Stimulated activated naive CD4-positive, alpha-beta T cell (primary cell): Measurements from ENCODE around the gene NAA16.
A peak's percentile ranks its signal among the peaks of the same experiment; 100 is the strongest.
"Not testable (repeated sequence)": the region's sequence is repeated elsewhere in the genome, so short reads cannot be mapped to it uniquely, and the experiment has no call there.

ENCODE experiments used
- DNase-seq, 6 experiments: peaks; one replicate each; lab custom pipeline; 2025; lab: John Stamatoyannopoulos, UW

Gene NAA16

GRCh38 chr13:41310963-41311405 is at the start of gene NAA16:
NAA16 (plus strand) TSS chr13:41311267; CDS start chr13:41311529, 262 bp downstream.
- peak; percentile 83 to 95 (median 92) for DNase-seq

- DNase-seq, result peak; percentile 65 to 92 (median 83)
Observed at GRCh38 chr13:41263261-41263971, 47.7 kb upstream of the NAA16 start, which contains the start of gene MTRF1. MTRF1 (minus strand) TSS chr13:41263576; CDS start chr13:41260907, 2,669 bp downstream.

- DNase-seq, result peak in 1 of 6 experiments; percentile 11
Observed at GRCh38 chr13:41267106-41267505, 44.0 kb upstream of the NAA16 start.

GRCh38 chr13:41268764-41269163 is 42.3 kb upstream of the NAA16 start:
- peak in 2 of 6 experiments; percentile 31 for DNase-seq

GRCh38 chr13:41271456-41272285 is 39.4 kb upstream of the NAA16 start:
- DNase-seq, result peak in 3 of 6 experiments; percentile 59 to 71 (median 64)

- DNase-seq, result no peak
Observed at GRCh38 chr13:41273831-41274441, 37.1 kb upstream of the NAA16 start.

GRCh38 chr13:41274881-41275280 is 36.2 kb upstream of the NAA16 start:
- DNase-seq, result no peak

GRCh38 chr13:41276824-41277223 is 34.2 kb upstream of the NAA16 start:
- no peak for DNase-seq

GRCh38 chr13:41279156-41279555 is 31.9 kb upstream of the NAA16 start:
- DNase-seq, result not testable (repeated sequence)

- DNase-seq, result no peak
Observed at GRCh38 chr13:41282129-41282571, 28.9 kb upstream of the NAA16 start.

GRCh38 chr13:41284512-41285288 is 26.4 kb upstream of the NAA16 start:
- no peak for DNase-seq

GRCh38 chr13:41286370-41286769 is 24.7 kb upstream of the NAA16 start:
- DNase-seq, result peak in 3 of 6 experiments; percentile 53 to 72 (median 70)

GRCh38 chr13:41289463-41289881 is 21.6 kb upstream of the NAA16 start:
- no peak for DNase-seq

GRCh38 chr13:41291246-41291645 is 19.8 kb upstream of the NAA16 start:
- DNase-seq, result no peak

- DNase-seq, result no peak
Observed at GRCh38 chr13:41293272-41293671, 17.8 kb upstream of the NAA16 start.

GRCh38 chr13:41294914-41295313 is 16.2 kb upstream of the NAA16 start:
- no peak for DNase-seq

- no peak for DNase-seq
Observed at GRCh38 chr13:41295973-41296372, 15.1 kb upstream of the NAA16 start.

GRCh38 chr13:41296879-41297646 is 14.0 kb upstream of the NAA16 start:
- DNase-seq, result no peak

GRCh38 chr13:41299316-41300094 is 11.6 kb upstream of the NAA16 start:
- DNase-seq, result no peak

GRCh38 chr13:41302743-41303142 is 8.3 kb upstream of the NAA16 start:
- DNase-seq, result no peak
